ENCODE measurements around the gene PLAU.

DNA sequence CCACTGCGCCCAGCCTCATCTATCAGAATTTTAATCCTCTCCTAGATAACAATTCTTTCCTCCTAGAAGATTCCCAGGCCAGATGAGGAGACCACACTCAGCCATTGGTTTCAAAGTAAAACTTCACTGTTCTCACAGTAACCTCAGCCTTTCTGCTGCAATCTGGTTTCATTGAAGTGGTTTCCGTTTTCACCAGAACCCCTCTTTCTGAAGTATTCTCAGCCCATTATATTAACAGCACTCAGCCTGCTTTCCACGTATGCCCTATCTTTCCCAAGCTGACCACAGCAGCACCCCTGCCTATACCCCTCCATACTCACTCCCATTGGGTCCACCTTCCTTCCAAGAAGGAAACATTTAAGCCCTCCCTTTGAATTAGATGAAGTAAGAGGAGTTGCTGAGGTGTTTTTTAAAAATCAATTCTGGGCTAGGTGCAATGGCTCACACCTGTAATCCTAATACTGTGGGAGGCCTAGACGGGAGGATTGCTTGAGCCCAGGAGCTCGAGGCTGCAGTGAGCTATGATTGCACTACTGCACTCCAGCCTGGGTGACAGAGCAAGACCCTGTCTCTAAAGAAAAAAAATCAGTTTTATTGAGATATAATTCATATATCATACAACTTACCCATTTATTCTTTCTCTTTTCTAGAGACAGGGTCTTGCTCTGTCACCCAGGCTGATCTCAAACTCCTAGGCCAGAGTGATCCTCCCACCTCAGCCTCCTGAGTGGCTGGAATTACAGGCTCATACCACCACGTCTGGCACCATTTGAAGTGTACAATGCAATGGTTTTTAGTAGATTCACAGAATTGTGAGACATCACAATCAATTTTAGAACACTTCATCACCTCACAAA is 11.3 kb downstream of the PLAU start:
- TF ChIP-seq, protein P1, sequence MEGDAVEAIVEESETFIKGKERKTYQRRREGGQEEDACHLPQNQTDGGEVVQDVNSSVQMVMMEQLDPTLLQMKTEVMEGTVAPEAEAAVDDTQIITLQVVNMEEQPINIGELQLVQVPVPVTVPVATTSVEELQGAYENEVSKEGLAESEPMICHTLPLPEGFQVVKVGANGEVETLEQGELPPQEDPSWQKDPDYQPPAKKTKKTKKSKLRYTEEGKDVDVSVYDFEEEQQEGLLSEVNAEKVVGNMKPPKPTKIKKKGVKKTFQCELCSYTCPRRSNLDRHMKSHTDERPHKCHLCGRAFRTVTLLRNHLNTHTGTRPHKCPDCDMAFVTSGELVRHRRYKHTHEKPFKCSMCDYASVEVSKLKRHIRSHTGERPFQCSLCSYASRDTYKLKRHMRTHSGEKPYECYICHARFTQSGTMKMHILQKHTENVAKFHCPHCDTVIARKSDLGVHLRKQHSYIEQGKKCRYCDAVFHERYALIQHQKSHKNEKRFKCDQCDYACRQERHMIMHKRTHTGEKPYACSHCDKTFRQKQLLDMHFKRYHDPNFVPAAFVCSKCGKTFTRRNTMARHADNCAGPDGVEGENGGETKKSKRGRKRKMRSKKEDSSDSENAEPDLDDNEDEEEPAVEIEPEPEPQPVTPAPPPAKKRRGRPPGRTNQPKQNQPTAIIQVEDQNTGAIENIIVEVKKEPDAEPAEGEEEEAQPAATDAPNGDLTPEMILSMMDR (IDR thresholded peaks at IDR 0.05; ENCODE audit: insufficient read depth, low read depth, low read length) = no peak
- TF ChIP-seq EZH2 (IDR thresholded peaks at IDR 0.05; ENCODE audit: insufficient read depth, low read length) = no peak
